Activated CD4-positive, alpha-beta T cell treated with anti-CD3 and anti-CD28 coated beads for 1 hour (primary cell): ENCODE results near the gene MAFG.
A peak's percentile ranks its signal among the peaks of the same experiment; 100 is the strongest.

Experiments used
- DNase-seq: peaks from one replicate; pipeline ENCODE4 v3.0.0-alpha.2; 2020

MAFG gene

DNA sequence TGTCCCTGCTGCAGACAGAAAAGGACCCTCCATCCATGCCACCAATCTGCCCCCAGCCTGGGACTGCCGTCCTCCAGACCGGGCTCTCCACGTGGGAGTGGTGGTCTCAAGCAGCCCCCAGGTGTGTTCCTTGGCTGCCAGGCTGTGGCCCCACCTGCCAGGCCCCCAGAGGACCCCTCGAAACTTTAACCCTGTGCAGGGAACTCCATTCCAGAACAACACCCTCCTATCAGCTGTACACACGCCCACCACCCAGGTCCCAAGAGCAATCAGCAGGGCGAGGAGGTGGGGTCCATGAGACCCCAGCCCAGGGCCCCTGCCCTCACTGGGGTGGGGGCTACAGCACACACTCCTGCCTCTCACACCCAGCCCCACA, 8.2 kb upstream of the MAFG start:
- DNase-seq: no peak

DNA sequence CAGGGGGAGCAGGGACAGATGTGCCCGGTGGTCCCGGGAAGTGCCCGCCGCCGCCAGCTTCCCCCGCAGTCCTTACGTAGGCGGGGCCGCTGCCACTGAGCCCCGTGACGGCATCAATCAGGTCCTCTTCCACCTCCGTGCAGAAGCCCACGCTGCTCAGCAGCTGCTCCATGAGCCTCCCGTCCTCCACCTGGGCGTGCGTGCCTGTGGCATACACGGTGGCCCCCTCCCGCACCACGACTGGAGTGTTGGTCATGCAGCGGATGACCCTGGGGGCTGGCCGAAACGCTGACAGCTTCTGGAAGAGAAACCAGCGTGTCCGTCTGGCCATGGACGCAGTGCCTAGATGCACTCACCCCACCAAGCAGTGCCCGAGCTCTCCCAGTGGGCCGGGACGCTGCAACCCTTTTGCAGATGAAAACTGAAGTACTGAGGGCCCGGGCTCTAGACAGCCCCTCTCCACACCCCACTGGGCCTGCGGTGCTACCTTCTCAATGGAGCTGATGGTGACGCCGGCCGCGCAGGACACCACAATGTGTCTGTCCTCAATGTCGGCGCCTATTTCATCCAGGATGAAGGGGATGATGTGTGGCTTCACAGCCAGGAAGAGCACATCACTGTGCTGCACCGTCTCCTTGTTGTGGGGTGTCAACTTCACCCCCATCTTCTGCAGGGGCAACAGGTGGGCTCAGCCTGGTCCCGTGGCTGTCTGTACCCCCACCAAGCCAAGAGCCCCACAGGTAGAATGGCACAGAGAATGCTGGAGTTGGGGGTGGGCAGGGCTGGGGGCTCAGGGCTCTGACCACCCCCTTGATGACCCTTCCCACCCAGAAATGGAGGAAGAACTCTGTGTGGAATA, 7.5 kb upstream of the MAFG start:
- no peak for DNase-seq

DNA sequence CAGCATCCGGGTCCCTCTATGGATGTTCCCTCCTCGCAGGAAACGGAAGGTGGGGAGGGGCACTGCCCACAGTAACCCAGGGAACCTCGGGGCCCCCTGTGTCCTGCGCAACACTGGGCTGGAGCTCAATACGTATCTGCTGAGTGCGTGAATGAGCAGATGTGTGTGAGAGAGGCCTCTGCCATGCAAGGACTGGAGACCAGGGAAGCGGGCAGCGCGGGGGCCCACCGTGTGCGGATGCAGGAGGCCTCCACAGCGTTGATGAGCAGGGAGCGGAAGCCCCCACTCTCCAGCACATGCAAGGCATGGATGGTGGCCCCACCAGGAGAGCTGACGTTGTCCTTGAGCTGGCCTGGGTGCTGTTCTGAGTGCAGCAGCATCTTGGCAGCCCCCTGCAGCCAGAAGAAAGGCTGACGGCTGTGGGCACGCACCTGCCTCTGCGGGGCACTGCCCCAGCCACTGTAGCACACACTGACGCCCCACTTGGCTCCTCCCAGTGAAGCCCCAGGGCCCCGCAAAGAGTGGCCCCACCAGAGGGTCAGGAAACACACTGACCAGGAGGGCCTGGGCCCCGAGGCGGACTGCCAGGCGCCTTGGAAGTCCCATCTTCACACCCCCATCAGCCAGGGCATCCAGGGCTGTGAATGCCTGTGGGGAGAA, 6.7 kb upstream of the MAFG start:
- DNase-seq: no peak

DNA sequence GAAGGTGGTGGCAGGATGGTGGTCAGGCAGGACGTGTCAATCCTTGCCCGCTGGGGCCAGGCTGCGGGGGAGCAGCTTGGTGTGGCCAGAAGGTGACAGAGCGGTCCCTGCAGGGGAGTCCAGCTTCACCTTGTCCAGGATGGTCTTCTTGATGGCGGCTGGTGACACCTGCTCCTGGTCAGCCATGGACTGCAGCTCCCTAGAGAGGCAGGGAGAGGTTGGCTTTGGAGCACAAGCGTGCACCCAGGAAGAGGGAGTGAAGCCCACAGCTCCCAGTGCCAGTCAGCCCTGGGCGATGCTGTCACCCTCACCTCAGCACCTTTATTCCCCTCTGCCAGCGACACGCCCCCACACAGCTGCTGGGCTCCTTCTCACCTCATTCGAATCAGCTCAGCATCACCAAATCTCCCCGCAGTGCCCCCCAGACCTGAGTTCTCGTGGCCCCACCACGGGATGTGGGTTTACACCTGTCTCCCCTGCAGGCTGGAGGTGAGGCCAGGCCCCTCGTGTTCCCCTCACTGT, 5.7 kb upstream of the MAFG start:
- DNase-seq: no peak

DNA sequence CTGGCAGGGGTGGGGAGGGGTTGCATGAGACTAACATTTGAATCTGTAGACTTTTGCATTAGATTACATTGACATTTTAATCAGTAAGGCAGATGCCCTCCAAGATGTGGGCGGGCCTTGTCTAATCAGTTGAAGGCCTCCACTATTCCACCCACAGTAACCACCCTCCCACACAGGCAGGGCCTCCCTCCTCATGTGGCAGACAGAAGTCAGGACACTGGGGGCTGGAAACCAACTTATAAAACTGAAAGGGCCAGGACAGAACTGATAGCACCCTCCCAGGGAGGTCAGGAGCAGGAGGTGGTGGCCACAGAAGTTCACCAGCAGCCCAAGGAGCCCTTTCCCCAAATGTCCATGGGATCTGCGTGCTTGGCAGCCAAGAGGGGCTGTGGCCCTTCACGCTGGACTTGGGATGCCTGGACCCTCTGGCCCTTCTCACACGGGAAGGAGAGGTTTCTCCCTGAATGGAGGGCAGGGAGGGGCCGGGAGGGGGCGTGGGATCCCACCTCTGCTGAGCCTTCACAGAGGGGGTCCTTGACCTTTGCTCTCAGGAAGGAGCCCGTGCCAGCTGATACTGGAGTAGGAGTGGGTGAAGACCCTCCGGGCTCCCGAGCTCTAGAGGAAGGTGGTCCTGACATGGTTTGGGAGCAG, 4.9 kb upstream of the MAFG start:
- no peak for DNase-seq

GRCh38 chr17:81931557-81932332, 4.2 kb upstream of the MAFG start:
- no peak for DNase-seq

DNA sequence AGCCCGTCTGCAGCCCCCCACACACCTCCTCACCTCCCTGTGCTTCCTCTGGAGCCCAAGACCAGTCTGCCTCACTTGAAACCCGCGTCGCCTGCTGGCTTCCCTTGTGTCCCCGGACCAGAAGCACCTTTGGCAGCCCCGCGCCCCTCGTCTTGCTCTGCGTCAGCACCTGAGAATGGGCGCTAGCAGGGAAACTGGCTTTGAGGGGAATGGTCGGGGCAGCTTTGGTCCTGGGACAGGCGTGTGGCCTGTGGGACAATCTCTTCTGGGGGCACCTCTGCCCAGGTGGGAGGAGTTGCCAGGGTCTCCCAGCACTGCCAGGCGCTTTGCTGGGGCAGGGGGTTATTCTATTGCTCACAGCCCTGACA, 3.6 kb upstream of the MAFG start:
- DNase-seq: no peak

- no peak for DNase-seq
Observed at GRCh38 chr17:81930142-81931125, 2.9 kb upstream of the MAFG start.

DNA sequence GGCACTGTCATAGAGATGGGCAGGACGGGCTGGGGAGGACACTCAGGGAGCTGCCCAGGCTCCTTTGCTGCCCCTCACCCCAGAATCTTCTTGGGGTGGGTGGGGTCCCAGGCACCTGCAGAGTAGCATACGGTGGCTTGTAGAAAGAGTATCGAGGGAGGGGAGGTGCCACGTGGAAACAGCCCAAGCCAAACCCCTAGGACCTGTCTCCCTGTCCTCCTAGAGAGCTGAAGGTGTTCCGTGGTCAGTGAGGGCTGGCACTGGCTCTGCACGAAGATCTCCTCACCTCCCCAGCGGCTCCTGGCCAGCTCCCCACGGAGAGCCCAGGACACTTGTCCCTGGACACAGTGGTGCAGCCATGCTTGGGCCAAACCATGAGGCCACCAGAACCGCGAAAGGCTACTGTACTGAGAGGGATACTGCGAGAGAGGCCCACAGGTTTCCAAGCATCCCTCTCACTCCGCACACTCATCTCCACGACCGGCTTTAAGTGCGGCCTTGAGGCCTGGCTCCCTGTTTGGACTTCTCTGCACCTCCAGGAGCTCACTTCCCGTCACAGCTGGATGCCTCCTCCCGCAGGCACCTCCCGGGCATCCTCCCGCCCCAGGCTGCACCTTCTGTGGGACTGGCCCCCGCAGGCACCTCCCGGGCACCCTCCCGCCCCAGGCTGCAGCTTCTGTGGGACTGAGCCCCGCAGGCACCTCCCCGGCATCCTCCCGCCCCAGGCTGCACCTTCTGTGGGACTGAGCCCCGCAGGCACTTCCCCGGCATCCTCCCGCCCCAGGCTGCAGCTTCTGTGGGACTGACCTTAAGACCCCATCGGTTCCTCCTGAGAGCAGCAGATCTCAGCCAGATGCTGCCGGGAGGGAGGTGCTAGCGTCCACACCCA, 2.0 kb upstream of the MAFG start:
- no peak for DNase-seq

DNA sequence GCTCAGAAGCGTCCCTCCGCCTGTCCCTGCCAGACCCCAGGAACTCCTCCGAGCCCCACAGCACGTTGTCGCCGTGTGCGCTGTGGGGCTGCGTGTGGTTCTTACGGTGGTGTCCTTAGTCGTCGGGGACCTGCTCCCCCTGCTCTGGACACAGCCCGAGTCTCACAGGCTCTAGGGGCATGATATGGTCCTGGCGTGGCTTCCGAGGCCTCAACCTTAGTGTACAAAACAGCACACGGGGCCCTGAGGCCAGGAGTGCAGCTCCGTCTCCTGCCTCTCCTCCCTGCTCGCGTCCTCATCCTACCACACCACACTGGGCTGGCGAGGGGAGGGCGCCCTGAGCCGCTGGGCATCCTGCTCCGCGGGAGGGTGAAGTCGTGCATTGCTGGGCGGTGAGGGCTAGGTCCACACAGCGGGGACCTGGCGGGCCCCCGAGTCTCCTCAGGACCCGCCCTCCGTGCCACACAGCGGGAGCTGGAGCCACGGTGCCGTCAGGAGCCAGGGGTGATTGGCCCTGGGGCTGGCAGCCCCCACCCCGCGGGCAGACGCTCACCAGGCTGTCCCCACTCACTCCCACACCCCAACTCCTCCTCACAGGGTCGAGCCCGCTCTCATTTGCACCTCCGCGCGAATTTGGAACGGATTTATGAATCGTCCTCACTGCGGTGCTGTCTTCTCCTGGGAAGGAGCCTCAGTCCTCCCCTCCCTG, 1.2 kb upstream of the MAFG start:
- DNase-seq: no peak

DNA sequence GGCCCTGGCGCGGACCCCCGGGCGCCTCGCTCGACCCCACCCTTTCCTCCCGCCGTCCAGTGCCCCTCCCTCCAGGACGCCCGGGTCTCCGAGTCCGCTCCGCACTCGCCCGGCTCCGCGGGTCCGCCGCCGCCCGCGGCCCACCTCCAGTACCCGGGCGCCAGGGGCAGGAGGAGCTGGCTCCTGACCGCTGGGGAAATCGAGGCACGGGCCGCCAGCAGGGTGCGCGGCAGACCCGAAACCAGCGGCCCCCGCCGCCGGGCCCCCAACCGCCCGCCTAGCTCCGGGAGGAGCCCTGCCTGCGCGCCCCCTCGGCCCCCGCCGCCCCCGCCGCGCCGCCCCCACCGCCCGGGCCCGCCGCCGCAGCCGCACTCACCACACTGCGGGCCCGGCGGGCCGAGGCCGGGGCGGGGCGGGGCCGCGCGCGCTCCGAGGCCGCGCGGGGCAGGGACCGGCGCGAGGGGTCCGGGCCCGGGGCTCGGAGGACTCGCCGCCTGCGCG, 333 bp downstream of the MAFG start:
- no peak for DNase-seq

DNA sequence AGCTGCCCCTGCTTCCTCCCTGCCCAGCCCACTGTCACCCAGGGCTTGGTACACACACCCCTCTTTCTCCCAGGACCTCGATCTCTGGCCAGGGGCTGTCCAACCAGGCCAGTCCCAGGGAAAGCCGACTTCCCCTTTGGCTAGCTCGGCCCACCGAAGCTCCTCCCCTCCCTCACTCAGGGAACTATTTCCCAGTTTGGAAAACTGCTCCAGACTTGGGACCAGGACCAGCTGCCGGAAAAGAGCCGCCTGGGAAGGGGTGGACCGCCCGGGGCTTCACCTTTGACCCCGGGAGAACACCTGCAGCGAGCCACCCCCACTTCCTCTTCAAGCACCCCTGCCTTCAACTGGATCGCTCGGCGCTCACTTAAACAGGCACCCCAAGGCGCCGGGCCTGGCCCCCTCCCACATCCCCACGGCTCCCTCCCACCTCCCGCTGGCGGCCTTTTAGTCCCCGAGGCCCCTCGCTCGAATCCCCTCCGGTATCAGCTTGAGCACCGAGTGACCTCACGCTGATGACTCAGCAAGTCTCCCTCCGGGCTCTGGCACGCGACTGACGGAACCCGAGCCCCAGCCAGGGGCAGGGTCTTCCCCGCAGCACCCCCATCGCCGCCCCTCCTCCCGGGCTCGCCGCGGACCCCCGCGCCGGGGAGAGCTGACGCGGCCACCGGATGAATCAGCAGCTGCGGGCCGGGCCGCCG, 934 bp downstream of the MAFG start:
- peak; percentile 49 for DNase-seq

DNA sequence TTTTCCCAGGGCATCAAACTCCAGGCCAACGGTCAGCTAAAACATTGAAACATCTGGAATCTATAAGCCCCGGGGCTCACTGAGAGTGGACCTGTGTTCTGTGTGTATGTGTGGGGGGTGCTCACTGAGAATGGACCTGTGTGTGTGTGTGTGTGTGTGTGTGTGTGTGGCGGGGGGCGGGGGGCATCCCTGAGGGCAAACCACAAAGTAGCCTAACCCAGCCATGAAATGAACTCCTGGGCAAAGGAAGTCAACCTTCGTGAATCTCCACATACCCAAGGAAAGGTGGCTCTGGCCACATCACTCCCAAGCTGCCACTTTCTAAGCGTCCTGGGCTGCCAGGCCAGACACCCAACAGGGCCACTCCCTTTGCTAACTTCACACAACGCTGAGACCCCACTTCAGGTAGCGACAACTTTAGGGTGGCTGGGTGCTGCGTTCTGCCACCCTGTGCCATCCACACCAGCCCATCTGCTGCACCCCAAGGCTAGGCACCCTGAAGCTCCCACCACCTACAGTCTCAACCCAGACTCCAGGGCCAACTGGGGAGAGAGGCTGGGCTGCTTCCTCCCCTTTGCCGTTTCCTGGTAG, 1.6 kb downstream of the MAFG start:
- no peak for DNase-seq

DNA sequence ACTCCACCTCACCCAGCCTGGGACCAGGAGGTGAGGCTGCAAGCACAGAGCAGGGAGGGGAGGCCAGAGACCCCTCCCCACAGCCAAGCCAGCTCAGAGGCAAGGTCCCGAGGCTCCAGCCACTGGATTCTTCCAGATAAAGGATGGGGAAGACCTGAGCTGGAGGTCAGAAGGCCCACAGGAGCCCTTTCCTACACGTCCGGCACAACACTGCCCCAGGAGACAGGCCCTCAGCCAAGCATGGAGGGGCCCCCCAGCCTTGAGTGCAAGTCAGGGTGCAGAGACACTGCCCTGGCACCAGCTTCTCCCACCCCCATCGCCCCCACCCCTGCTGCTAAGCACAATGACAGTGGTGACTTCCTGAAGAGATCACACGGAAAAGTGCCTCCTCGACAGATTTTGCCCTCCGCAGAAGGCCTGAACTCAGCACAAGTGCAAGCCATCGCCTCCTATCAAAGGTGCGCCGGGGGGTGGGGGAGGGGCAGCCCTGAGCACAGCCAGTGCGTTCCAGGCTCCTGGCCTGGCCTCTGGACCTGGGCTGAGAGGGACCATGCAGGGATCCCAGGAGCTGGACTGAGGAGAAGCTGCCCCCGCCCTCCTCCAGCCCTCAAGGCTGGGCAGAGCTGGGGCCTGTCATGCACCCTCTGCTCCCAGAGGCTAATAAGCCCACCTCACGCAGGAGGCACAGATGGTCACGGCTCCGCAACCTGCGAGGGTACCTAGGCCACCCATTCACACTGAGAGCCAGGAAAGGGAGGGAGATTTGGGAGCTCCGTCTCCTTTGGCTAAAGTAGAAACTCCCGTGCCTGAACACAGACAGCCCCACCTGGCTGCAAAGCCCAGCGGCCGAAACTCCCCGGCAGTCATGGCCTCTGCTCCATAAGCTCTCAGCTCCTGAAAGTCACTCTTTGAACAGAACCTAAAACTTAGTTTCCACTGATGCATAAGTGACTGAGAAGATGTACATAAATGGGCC, 2.7 kb downstream of the MAFG start:
- DNase-seq: no peak

- DNase-seq: no peak
Observed at GRCh38 chr17:81923302-81924260, 4.0 kb downstream of the MAFG start.

DNA sequence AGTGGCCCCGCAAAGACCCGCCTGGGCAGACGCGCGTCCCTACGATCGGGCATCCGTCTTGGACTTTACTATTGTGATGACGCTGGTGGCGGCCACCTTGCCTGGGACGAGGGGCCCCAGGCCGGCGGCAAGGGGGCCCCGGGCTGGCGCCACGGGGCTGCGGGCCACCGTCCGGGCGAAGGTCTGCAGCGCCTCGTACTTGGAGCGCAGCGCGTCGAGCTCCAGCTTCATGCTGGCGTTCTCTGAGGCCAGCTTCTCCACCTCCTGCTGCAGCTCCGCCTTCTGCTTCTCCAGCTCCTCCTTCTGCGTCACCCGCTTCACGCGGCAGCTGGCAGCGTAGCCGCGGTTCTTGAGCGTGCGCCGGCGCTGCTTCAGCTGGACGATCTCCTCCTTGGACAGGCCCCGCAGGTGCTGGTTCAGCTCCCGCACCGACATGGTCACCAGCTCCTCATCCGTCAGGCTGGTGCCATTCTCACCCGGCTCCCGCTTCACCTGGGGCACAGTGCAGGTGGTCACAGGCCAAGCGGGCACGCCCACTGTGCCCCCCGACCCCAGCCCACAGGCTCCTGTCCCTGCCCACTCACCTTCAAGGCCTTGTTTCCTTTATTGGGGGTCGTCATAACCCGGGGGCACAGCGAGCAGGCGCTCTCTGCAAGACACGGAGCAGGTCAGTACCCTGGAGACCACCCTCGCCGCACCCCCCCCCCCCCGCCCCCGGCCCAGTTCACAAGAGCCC, 4.8 kb downstream of the MAFG start:
- no peak for DNase-seq
